Breast epithelium (tissue), 4 donors: ENCODE measurements around the gene TSNAXIP1. TPM values are rescaled to one million over a fixed set of nuclear protein-coding genes. Genes with fewer than 3 reads are reported as not detected.

Experiments
- DNase-seq, 2 donors: peaks; one replicate each; pipeline ENCODE4 v3.0.0-alpha.2; 2019; ENCODE audit warnings: low spot score in 2 of 2
- H3K27ac ChIP-seq, 2 donors: fragments of 200-600 bp; sonication (generic) in 1 of 2; one replicate each; pipeline ENCODE4 v1.5.1; 2016 to 2019; ENCODE audit warnings: mild to moderate bottlenecking in 1 of 2
- H3K27me3 ChIP-seq, 2 donors: fragments of 200-600 bp; sonication (generic) in 1 of 2; one replicate each; pipeline versions ENCODE4 v1.5.1 to v1.6.0; 2017 to 2019; ENCODE audit warnings: control low read depth in 1 of 2, mild to moderate bottlenecking in 1 of 2
- H3K36me3 ChIP-seq: fragments of 200-600 bp; one replicate; pipeline ENCODE4 v1.5.1; 2019
- H3K4me1 ChIP-seq, 2 donors: fragments of 200-600 bp; sonication (generic); one replicate each; pipeline ENCODE4 v1.5.1; 2016 to 2019; ENCODE audit warnings: control low read depth in 1 of 2
- H3K4me3 ChIP-seq, 3 donors: fragments of 200-600 bp; sonication (generic); 1 replicate in 2 of 3; 2 replicates in 1 of 3; pipeline ENCODE4 v1.5.1; 2016 to 2019; ENCODE audit warnings: mild to moderate bottlenecking in 3 of 3, moderate library complexity in 2 of 3
- H3K9me3 ChIP-seq, 2 donors: fragments of 200-600 bp; sonication (generic) in 1 of 2; one replicate each; pipeline ENCODE4 v1.5.1; 2016 to 2019; ENCODE audit warnings: control low read depth in 1 of 2
- CTCF ChIP-seq, 3 donors: fragments of 450-650 bp; IDR thresholded peaks; one replicate each; pipeline ENCODE4 v1.5.1; 2016 to 2017; ENCODE audit warnings: antibody characterized with exemption in 3 of 3, mild to moderate bottlenecking in 3 of 3, moderate library complexity in 3 of 3
- POLR2A ChIP-seq: fragments of 450-650 bp; IDR thresholded peaks from one replicate; pipeline ENCODE4 v1.6.1; 2016; ENCODE audit warnings: antibody characterized with exemption, mild to moderate bottlenecking, moderate library complexity
- POLR2AphosphoS5 ChIP-seq, 3 donors: sonication (generic); formaldehyde crosslinking; IDR thresholded peaks; one replicate each; pipeline ENCODE4 v1.6.1; 2017; ENCODE audit warnings: antibody characterized with exemption in 3 of 3
- intact Hi-C: fragments of 100-400 bp; cut with DNase I; formaldehyde crosslinking; loops from one replicate; pipeline ENCODE4 v1.15.1; 2023; ENCODE audit warnings: low total_unique reads
- total RNA-seq, 3 donors: library from RNA; depleted of rRNA; stranded (reverse); fragments of >200 nt; gene quantifications; one replicate each; pipeline ENCODE4 v1.1.0, GENCODE V29; 2016

The TSNAXIP1 gene
- total RNA-seq, 3 donors from 2014 or later = 1.1 to 4.2 (median 3.9) TPM

- H3K4me3 ChIP-seq = peak overlapping the region; percentile 82 to 98 (median 97)
- peaks cover 0 to 20% of the 10 kb centered on the region in 2 donors for H3K4me1 ChIP-seq
- H3K36me3 ChIP-seq = peaks cover 13% of the 10 kb centered on the region
- H3K27ac ChIP-seq = peak overlapping the region; percentile 86 to 88
- H3K27me3 ChIP-seq = no peaks in the 10 kb centered on the region
- TF ChIP-seq POLR2AphosphoS5 (IDR thresholded peaks at IDR 0.05) = no peak
- no peak for TF ChIP-seq CTCF (IDR thresholded peaks at IDR 0.05)
- TF ChIP-seq POLR2A = no peak
- no peak for DNase-seq
- no peaks in the 10 kb centered on the region for H3K9me3 ChIP-seq
- intact Hi-C loops = loop anchor here (10.0 kb wide), 1 partner anchor 171 kb away; no protein-coding TSS in a partner anchor
Observed at GRCh38 chr16:67873435-67874370, 67.0 kb downstream of the TSNAXIP1 start.

DNA sequence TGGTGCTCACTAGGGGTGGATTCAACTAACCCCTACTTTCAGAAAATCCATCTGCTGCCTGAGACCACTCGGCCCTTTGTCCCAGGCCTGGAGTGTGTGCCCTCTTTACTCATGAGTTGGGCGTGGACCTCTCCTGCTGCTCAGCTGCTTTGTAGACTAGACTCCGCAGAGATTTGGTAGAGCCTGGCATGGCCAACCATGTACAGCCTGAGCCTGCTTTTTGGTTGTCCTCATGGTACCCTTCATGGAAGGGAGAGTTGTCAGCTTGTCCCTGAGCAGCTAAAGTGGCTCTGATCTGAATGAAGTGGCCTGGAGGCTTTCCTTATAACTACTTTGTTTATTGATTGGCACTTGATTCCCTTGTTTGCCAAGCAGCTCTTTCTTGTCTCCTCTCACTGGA lies 67.7 kb downstream of the TSNAXIP1 start:
- Histone ChIP-seq H3K27me3 (no peaks in the 10 kb centered on the region), H3K4me3 (peak overlapping the region; percentile 82 to 98 (median 97)), H3K4me1 (peaks cover 0 to 20% of the 10 kb centered on the region in 2 donors), H3K9me3 (no peaks in the 10 kb centered on the region), H3K36me3 (peaks cover 13% of the 10 kb centered on the region), H3K27ac (no peak overlapping the region)
- intact Hi-C loops = loop anchor here (10.0 kb wide), 1 partner anchor 170 kb away; no protein-coding TSS in a partner anchor
- no peak for TF ChIP-seq POLR2A
- no peak for TF ChIP-seq POLR2AphosphoS5 (IDR thresholded peaks at IDR 0.05)
- TF ChIP-seq CTCF (IDR thresholded peaks at IDR 0.05) = no peak
- DNase-seq = no peak

- TF ChIP-seq POLR2A (no peak), POLR2AphosphoS5 (IDR thresholded peaks at IDR 0.05) (no peak), CTCF (IDR thresholded peaks at IDR 0.05) (no peak)
- Histone ChIP-seq H3K27ac (no peak overlapping the region), H3K4me1 (peaks cover 0 to 20% of the 10 kb centered on the region in 2 donors), H3K27me3 (no peaks in the 10 kb centered on the region), H3K9me3 (no peaks in the 10 kb centered on the region), H3K36me3 (peaks cover 13% of the 10 kb centered on the region), H3K4me3 (no peak overlapping the region)
- DNase-seq = no peak
- intact Hi-C loops = loop anchor here (10.0 kb wide), 1 partner anchor 168 kb away; no protein-coding TSS in a partner anchor
Observed at GRCh38 chr16:67877064-67877463, 70.4 kb downstream of the TSNAXIP1 start.

Other genes with a start within 250 kb of the TSNAXIP1 start
- gene CTCF, start 244.4 kb upstream of the TSNAXIP1 start, total RNA-seq = 10 to 100 TPM; 27.8 to 51.7 (median 38.0) TPM
- 1 to 10 TPM in 2 of 3 donors, under 1 TPM in 1; 0.96 to 2.3 (median 1.6) TPM for gene CARMIL2, start 161.7 kb upstream of the TSNAXIP1 start, total RNA-seq
- gene ACD, start 146.6 kb upstream of the TSNAXIP1 start, total RNA-seq = 10 to 100 TPM; 19.4 to 20.6 (median 19.8) TPM
- gene PARD6A, start 145.9 kb upstream of the TSNAXIP1 start, total RNA-seq = 1 to 10 TPM; 6.4 to 8.5 (median 7.2) TPM
- gene ENKD1, start 140.1 kb upstream of the TSNAXIP1 start, total RNA-seq = 10 to 100 TPM; 18.6 to 21.0 (median 20.1) TPM
- gene C16orf86, start 140.1 kb upstream of the TSNAXIP1 start, total RNA-seq = 10 to 100 TPM in 2 of 3 donors, 1 to 10 TPM in 1; 7.2 to 18.1 (median 11.1) TPM
- gene GFOD2, start 87.6 kb upstream of the TSNAXIP1 start, total RNA-seq = 10 to 100 TPM; 11.4 to 22.0 (median 21.4) TPM
- 10 to 100 TPM in 2 of 3 donors, 1 to 10 TPM in 1; 7.7 to 13.2 (median 13.1) TPM for gene RANBP10, start 329 bp upstream of the TSNAXIP1 start, total RNA-seq
- 10 to 100 TPM; 51.1 to 57.8 (median 53.0) TPM for gene THAP11, start 35.4 kb downstream of the TSNAXIP1 start, total RNA-seq
- 100 to 1,000 TPM in 1 of 3 donors, 10 to 100 TPM in 2; 91.5 to 168 (median 94.8) TPM for gene NUTF2, start 40.0 kb downstream of the TSNAXIP1 start, total RNA-seq
- gene CENPT, start 40.8 kb downstream of the TSNAXIP1 start, total RNA-seq = 10 to 100 TPM; 35.0 to 52.0 (median 51.5) TPM
- gene EDC4, start 66.2 kb downstream of the TSNAXIP1 start, total RNA-seq = 10 to 100 TPM; 43.3 to 57.0 (median 53.6) TPM
- gene NRN1L, start 78.0 kb downstream of the TSNAXIP1 start, total RNA-seq = 1 to 10 TPM in 2 of 3 donors, not detected in 1; 1.3 to 1.4 TPM
- 10 to 100 TPM; 17.3 to 20.5 (median 17.4) TPM for gene PSKH1, start 86.4 kb downstream of the TSNAXIP1 start, total RNA-seq
- gene CTRL, start 125.0 kb downstream of the TSNAXIP1 start, total RNA-seq = 1 to 10 TPM; 1.0 to 2.6 (median 1.8) TPM
- gene PSMB10, start 130.0 kb downstream of the TSNAXIP1 start, total RNA-seq = 10 to 100 TPM; 32.1 to 46.2 (median 34.1) TPM
- 10 to 100 TPM; 11.8 to 18.6 (median 15.4) TPM for gene LCAT, start 137.2 kb downstream of the TSNAXIP1 start, total RNA-seq
- 10 to 100 TPM; 32.1 to 64.9 (median 53.6) TPM for gene SLC12A4, start 161.7 kb downstream of the TSNAXIP1 start, total RNA-seq
- gene DPEP3, start 173.6 kb downstream of the TSNAXIP1 start, total RNA-seq = under 1 TPM in 1 of 3 donors, not detected in 2; 0.29 TPM
- 1 to 10 TPM; 1.3 to 7.7 (median 2.5) TPM for gene DPEP2, start 192.6 kb downstream of the TSNAXIP1 start, total RNA-seq
- not detected for gene DPEP2NB, start 209.0 kb downstream of the TSNAXIP1 start, total RNA-seq
- gene DDX28, start 216.3 kb downstream of the TSNAXIP1 start, total RNA-seq = 1 to 10 TPM; 7.2 to 7.5 (median 7.5) TPM
- gene DUS2, start 216.4 kb downstream of the TSNAXIP1 start, total RNA-seq = 10 to 100 TPM in 1 of 3 donors, 1 to 10 TPM in 2; 6.9 to 10.5 (median 7.7) TPM